LNCAP (cell line): ENCODE data around the gene SAMD10.

ENCODE experiments used
- TF ChIP-seq, protein P1 (sequence below): fragments of 450-650 bp; IDR thresholded peaks from 2 replicates; pipeline ENCODE4 v1.5.1; 2017; ENCODE audit warnings: mild to moderate bottlenecking

SAMD10 gene

DNA sequence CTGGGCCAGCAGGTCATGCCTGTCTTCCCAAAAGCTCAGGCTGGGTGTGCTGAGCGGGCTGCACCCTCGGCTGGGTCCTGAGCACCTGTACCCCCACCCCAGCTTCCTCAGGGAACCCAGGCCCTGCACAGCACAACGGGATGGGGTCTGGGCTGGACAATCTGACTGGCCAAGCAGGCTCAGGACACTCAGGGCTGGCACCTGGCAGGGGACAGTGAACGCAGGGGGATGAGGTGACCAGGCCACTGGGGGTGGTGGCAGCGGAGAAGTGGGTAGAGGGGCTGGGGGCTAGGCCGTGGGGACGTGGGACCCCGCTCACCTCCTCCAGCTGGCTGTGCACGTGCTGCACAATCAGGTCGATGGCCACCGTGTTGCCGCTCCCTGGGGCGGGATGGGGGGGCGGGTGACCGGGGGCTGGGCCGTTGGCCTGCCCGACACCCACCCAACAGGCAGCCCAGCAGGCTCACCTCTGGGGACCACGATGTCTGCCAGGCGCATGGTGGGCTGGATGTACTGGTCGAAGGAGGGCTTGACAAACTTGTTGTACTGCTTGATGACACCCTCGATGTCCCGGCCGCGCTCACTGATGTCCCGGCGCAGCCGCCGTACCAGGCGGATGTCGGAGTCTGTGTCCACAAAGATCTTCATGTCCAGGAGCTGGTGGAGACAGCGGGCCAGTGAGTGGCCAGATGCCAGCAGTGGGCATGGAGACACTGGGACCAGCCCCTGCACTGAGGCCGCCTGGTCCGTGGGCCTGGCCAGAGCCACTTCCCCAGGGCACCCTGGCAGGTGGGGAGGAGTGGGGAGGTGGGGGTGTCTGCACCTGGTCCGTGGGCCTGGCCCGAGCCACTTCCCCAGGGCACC is 35.1 kb downstream of the SAMD10 start:
- TF ChIP-seq, protein P1, sequence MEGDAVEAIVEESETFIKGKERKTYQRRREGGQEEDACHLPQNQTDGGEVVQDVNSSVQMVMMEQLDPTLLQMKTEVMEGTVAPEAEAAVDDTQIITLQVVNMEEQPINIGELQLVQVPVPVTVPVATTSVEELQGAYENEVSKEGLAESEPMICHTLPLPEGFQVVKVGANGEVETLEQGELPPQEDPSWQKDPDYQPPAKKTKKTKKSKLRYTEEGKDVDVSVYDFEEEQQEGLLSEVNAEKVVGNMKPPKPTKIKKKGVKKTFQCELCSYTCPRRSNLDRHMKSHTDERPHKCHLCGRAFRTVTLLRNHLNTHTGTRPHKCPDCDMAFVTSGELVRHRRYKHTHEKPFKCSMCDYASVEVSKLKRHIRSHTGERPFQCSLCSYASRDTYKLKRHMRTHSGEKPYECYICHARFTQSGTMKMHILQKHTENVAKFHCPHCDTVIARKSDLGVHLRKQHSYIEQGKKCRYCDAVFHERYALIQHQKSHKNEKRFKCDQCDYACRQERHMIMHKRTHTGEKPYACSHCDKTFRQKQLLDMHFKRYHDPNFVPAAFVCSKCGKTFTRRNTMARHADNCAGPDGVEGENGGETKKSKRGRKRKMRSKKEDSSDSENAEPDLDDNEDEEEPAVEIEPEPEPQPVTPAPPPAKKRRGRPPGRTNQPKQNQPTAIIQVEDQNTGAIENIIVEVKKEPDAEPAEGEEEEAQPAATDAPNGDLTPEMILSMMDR, result no peak

DNA sequence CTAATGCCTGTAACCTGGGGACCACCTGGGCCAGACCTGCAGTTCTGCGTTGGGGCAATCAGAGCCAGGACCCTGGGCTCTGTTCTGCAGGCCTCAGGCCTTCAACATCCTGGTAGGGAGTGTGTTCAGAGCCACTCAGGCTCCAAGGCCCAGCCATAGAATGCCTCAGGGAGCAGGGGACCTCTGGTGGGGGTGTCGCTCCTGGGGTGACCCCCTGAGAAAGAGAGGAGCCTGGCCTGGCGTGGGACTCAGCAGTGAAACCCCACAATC is 35.7 kb downstream of the SAMD10 start:
- TF ChIP-seq, protein P1, result no peak

DNA sequence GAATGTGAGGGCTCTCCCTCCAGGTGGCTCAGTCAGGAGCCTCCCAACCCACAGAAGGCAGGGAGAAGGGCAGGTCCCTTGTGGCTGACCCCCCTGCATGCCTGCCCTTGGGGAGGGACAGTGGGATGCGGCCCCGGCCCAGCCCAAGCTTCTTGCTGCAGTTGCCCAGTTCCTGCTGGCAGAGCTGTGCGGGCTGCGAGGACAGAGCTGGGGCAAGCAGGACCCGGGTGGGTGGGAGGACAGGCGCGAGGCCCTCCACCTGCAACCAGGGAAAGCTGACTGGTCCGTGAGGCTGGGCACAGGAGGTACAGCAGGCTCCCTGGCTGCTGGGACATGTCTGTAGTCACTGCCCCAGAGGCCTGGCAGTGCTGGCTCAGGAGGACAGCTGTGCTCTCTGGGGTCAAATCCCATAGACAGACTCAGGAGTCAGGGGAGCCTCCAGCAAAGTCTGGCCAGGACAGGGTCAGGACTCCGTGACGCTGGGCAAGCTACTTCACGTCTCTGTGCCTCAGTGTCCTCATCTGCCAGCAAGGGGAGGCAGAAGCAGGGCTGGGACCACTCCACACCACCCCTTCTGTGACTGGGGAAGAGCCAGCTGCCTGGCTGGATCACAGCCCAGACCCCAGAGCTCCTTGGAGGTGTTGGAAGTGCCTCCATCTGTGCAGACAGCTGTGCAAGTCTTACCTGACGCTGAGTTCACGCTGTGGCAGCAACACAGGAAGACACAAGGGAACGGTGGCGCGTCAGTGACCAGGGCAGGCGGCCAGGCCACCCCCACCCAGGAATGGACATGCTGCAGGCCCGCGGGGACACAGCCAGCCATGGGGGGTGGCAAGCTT is 36.3 kb downstream of the SAMD10 start:
- TF ChIP-seq, protein P1, result no peak

DNA sequence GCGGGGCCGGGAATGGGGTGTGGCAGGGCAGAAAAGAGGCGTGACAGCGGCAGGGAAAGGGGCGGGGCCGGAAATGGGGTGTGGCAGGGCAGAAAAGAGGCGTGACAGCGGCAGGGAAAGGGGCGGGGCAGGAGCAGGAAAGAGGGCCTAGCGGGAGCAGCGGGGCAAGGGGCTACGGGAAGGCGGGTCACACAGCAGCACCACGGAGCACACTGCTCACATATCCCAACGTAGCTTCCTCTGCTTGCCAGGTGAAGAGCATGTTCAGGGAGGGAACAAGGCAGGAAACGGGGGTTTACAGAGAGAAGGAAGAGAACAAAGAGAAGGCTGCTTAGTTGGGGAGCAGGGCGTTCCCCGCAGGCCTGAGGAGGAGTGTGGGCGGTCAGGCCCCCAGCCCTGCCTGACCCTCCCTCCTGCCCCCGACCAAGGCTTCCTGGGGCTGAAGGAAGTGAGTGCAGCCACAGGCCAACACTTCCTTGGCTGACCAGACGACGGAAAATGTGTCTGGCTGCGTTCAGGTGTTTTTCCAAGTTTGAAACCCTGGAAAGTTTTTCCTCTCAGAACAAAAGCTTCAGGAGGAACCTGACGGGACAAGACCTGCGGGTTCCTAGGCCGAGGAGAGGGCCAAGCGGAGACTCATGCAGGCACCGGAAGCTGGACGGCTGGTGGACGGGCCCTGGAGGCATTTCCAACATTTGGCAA is 37.0 kb downstream of the SAMD10 start:
- TF ChIP-seq, protein P1, result no peak

DNA sequence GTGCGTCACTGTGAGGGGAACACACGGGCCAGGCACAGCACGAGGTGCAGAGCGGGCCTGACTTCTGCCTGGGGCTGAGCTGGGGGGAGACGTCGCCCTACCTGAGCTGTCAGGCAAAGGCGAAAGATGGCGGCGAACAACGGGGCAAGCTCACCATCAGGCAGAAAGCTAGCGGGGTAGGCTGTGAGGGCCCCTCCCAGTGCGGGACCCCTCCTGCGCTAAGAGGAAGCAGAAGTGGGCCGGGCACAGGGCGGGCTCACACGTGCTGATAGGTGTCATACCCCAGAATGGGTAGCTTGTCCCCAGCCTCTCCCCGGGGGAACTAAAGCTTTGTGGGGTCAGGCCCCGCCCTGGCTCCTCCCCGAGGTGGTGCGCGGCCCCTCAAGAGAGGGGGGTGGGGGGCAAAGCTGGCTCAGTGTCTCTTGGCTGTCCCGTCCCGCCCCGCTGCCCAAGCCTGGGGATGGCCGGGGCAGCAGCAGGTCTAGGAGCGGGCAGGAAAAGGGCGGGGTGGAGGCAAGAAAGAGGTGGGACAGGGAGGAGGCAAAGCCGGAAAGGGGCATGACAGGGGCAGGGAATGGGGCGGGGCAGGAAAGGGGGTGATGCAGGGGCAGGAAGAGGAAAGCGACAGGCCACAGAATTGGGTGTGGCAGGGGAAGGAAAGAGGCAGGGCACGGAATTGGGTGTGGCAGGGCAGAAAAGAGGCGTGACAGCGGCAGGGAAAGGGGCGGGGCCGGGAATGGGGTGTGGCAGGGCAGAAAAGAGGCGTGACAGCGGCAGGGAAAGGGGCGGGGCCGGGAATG is 38.0 kb downstream of the SAMD10 start:
- TF ChIP-seq, protein P1, result no peak

DNA sequence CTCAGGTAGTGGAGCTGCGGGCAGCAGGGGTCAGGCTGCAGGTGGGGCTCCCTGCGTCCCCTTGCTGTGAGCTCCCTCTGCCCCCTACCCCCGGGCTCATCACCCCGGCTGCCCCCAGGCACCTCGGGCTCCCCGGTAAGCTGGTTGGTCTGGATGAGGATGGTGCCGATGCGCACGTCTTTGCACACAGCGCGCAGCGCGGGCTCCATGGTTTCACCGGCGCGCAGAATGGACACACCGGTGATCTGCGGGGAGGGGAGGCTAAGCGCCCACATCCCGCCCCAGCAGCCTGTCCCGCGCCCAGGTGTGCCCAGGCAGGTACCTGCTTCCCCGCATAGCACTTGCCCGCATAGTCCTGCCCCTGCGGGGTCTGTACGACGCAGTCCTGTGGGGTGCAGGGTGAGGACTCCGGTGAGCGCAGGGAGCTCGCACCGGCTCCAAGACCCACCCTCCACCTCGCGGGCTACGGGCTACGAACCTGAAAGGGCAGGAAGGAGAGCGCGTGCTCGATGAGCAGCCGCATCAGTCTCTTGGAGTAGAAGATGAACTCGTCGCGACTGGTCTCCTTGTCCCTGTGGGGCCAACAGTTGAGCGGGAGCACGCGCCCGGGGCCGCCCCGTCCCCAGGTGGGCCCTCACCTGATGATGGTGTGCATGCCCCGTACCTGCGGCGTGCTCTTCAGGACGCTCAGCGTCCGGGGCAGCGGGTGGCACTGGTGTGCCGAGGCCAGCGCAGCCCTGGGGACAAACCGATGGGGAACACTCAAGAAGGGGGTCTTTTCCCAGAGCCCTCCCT is 38.8 kb downstream of the SAMD10 start:
- TF ChIP-seq, protein P1, result no peak
